Lower leg skin (tissue), 4 donors: ENCODE results near the gene PDGFC. TPM values are rescaled to one million over a fixed set of nuclear protein-coding genes. Genes with fewer than 3 reads are reported as not detected.

Experiments
- DNase-seq, 2 donors: peaks; one replicate each; pipeline ENCODE4 v3.0.0-alpha.2; 2019; ENCODE audit warnings: low spot score in 2 of 2
- H3K4me3 ChIP-seq: fragments of 200-600 bp; sonication (generic); 2 replicates; pipeline ENCODE4 v1.5.1; 2017; ENCODE audit warnings: mild to moderate bottlenecking, low read depth; ENCODE audit not compliant: poor library complexity, severe bottlenecking
- POLR2A ChIP-seq, 2 donors: fragments of 450-650 bp; IDR thresholded peaks; one replicate each; pipeline ENCODE4 v1.6.1; 2016 to 2017; ENCODE audit warnings: antibody characterized with exemption in 2 of 2, mild to moderate bottlenecking in 1 of 2, moderate library complexity in 1 of 2
- WGBS, 2 donors: methylation state at CpG; one replicate each; pipeline ENCODE4 v1.1.5; 2018; 5-methylcytosine and 5-hydroxymethylcytosine counted together
- intact Hi-C: fragments of 100-400 bp; cut with DNase I; formaldehyde crosslinking; loops from one replicate; pipeline ENCODE4 v1.15.0; 2023; ENCODE audit warnings: low total_unique reads
- total RNA-seq, 4 donors: library from RNA; depleted of rRNA; stranded (reverse); fragments of >200 nt; gene quantifications; one replicate each; pipeline ENCODE4 v1.1.0, GENCODE V29; 2016
- TF ChIP-seq, protein P1 (sequence below), 3 donors: fragments of 450-650 bp; IDR thresholded peaks; one replicate each; pipeline ENCODE4 v1.5.1; 2016; ENCODE audit warnings: antibody characterized with exemption in 3 of 3, mild to moderate bottlenecking in 3 of 3, moderate library complexity in 2 of 3

The PDGFC gene
- total RNA-seq, 4 donors from 2014 or later = 18.9 to 24.4 (median 21.0) TPM

DNA sequence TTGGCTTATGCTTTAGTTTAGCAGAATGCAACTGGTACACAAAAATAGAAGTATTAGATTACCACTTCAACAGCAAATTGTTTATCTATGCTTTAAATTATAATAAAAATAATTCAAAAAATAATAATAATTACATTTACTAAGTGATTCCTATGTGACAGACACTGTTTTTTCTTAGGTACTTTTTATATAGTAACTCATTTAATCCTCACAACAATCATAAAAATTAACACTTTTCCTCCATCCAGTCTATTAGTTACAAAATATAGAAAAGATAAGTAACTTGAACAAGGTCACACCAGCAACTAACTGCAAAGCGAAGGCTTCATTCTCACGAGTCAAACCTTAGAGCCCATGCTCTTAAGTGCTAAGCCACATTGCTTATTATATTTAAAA lies 155.2 kb downstream of the PDGFC start:
- intact Hi-C loops = no loop called here
- WGBS, 2 donors = 87 to 90% methylated on average over 2 of the region's 2 CpGs
- TF ChIP-seq, protein P1, sequence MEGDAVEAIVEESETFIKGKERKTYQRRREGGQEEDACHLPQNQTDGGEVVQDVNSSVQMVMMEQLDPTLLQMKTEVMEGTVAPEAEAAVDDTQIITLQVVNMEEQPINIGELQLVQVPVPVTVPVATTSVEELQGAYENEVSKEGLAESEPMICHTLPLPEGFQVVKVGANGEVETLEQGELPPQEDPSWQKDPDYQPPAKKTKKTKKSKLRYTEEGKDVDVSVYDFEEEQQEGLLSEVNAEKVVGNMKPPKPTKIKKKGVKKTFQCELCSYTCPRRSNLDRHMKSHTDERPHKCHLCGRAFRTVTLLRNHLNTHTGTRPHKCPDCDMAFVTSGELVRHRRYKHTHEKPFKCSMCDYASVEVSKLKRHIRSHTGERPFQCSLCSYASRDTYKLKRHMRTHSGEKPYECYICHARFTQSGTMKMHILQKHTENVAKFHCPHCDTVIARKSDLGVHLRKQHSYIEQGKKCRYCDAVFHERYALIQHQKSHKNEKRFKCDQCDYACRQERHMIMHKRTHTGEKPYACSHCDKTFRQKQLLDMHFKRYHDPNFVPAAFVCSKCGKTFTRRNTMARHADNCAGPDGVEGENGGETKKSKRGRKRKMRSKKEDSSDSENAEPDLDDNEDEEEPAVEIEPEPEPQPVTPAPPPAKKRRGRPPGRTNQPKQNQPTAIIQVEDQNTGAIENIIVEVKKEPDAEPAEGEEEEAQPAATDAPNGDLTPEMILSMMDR (IDR thresholded peaks at IDR 0.05) = no peak
- no peak for TF ChIP-seq POLR2A (IDR thresholded peaks at IDR 0.05)
- no peak for DNase-seq
- no peak overlapping the region for H3K4me3 ChIP-seq

- no peak overlapping the region for H3K4me3 ChIP-seq
- intact Hi-C loops = no loop called here
- TF ChIP-seq, protein P1 (IDR thresholded peaks at IDR 0.05) = no peak
- TF ChIP-seq POLR2A (IDR thresholded peaks at IDR 0.05) = no peak
- 40% methylated on average over 4 of the region's 4 CpGs for WGBS, 2 donors
- DNase-seq = no peak
Measured at GRCh38 chr4:156815717-156816359, 155.8 kb downstream of the PDGFC start.

DNA sequence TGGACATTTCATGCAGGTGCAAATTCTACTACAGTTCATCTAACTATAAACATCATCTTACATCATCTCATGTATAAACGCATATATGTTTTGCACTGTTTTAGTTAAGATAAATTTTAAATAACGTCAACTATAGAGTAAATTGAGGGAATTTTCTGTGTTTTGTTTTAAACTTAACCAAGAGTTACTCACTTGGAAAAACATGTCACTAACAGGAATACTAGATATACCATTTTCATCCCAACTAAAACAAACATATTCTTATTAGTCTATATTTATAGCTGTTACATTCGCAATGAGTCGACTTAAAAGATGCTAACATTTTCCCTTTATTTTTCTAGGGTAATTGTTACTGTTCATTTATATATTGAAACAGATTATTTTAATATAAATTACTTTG lies 159.6 kb downstream of the PDGFC start:
- 95 to 99% methylated on average over 4 of the region's 4 CpGs for WGBS, 2 donors
- H3K4me3 ChIP-seq = no peak overlapping the region
- TF ChIP-seq, protein P1 (IDR thresholded peaks at IDR 0.05) = no peak
- TF ChIP-seq POLR2A (IDR thresholded peaks at IDR 0.05) = no peak
- no peak for DNase-seq
- intact Hi-C loops = no loop called here

DNA sequence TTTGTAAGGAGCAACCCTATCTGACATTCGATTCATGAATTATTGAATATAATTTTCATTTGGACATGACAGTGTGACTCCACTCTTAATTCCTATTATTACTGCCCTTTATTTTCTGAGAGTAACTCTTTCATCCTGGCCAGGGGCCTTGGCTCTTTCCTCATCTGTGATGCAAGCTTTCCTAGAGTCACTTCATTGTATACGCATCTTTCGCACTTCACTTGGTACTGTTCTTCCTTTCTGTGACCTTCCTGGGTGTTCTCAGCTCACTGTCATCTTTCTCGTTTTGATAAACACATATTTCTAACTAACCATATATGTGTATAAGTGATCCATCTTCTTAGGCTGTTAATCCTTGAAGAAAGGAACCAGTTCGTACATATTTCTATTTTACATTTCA lies 160.3 kb downstream of the PDGFC start:
- no peak overlapping the region for H3K4me3 ChIP-seq
- TF ChIP-seq, protein P1 (IDR thresholded peaks at IDR 0.05) = no peak
- no peak for TF ChIP-seq POLR2A (IDR thresholded peaks at IDR 0.05)
- no peak for DNase-seq
- intact Hi-C loops = no loop called here
- WGBS, 2 donors = 95 to 97% methylated on average over 5 of the region's 5 CpGs

DNA sequence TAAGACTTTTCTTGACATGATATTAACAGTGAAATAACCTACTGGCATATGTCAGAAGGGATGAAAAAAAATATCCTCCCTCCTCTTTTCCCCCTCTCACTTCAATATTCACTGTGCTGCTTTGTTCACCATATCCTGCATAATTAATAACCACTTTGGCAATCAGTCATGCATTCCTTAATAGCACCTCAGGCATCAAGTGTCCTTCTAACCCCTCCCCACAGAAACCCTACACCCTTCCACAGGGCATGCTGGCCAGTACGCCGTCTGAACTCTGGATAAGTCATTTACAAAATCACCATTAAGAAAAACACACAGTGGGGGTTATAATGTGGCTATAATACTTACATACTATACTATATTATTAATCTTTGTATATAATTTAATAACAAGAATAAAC lies 165.9 kb downstream of the PDGFC start:
- no peak for TF ChIP-seq POLR2A (IDR thresholded peaks at IDR 0.05)
- TF ChIP-seq, protein P1 (IDR thresholded peaks at IDR 0.05) = no peak
- intact Hi-C loops = no loop called here
- no peak overlapping the region for H3K4me3 ChIP-seq
- DNase-seq = no peak
- WGBS, 2 donors = 46 to 67% methylated on average over 2 of the region's 2 CpGs

DNA sequence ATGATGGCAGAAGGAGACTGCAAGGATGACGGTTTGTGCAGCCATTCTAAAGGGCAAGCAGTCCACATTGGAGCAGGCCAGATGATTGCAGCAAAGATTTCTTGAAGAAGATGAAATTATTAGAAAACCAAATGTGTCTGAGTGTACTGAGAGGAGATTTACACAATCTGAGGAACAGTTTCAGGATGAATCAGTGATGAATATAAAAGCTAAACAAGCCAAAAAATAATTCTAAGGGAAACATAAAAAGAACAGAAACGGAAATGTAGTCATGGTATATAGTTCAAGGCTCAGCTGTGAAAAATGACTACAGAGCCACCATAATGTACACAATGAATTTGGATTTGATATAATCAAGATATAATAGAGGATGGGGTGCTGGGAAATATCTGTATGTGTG lies 168.5 kb downstream of the PDGFC start:
- intact Hi-C loops = no loop called here
- H3K4me3 ChIP-seq = no peak overlapping the region
- DNase-seq = no peak
- TF ChIP-seq, protein P1 (IDR thresholded peaks at IDR 0.05) = no peak
- no peak for TF ChIP-seq POLR2A (IDR thresholded peaks at IDR 0.05)
- 78 to 88% methylated on average over 2 of the region's 2 CpGs for WGBS, 2 donors
